Stimulated activated CD4-positive, alpha-beta T cell treated with anti-CD3 and anti-CD28 coated beads, Interleukin-1b, Interleukin-23, amount 100 ng/mL, for 48 hours (primary cell): ENCODE results near the gene SLC16A2.
A peak's percentile ranks its signal among the peaks of the same experiment; 100 is the strongest.
"Not testable (repeated sequence)": the region's sequence is repeated elsewhere in the genome, so short reads cannot be mapped to it uniquely, and the experiment has no call there.

ENCODE experiments used
- DNase-seq: peaks from one replicate; pipeline ENCODE4 v3.0.0-alpha.2; 2020

Gene SLC16A2

DNA sequence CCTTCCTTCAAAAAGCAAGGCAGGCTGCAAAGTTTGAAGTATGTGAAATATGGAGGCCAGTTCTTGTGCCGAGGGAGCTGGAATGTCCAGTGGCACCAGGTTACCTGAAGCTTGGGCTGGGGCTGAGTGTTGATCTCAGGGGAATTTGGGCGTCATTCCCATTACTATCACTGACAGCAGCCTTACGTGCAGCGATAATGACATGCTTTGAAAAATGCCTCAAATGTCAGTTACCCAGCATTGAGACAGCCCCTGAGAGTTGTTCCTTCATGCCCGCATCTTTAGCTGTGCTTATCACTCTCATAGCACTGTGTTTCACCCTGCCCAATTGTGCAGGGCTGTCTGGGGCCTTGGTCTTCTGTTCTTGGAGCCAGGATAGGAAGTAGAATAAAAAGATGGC lies 27.4 kb downstream of the SLC16A2 start:
- DNase-seq = no peak

DNA sequence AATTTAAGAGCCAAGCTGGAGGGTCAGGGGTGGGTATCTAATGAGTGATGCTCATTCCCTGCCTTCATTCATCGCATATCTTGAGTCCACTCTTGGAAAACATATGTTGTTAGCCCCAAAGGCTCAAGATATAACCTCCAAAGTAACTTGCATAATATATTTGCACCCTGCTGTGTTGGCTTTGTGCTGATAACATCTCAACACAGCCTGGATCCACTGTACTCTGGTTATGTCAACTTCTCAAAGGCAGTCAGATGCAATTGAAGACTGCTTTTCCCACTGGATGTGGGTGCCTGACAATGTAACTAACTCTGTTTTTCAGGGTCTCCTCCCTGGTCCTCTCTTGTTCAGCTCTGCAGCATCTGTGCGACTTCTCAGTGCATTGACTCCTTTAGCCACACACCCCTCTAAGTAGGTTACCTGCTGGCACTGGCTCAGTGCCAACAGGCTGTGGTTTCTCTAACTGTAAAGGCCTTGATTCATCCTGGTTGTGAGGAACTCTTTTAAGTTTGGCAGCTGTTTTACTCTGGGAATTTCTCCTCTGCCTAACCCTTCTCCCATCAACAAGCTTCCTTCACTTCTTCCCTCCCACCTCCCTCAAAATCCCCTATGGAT lies 28.1 kb downstream of the SLC16A2 start:
- peak; percentile 41 for DNase-seq

DNA sequence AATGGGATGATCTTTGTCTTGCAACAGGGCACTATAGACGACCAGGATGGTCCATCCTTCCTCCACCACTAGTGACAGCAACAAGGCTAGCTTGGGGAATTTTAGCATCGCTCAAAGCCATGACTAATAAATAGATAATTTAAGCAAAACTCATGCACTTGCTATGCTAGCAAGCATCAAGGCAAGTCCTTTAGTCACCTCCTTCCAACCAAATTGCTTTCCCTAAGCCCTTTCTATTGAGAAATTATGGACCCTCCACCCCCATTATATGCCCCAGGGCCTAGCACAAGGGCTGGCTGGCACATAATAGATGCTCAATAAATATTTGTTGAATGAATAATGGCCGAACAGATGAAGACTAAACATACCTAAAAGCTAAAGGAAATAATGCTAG lies 28.6 kb downstream of the SLC16A2 start:
- no peak for DNase-seq

DNA sequence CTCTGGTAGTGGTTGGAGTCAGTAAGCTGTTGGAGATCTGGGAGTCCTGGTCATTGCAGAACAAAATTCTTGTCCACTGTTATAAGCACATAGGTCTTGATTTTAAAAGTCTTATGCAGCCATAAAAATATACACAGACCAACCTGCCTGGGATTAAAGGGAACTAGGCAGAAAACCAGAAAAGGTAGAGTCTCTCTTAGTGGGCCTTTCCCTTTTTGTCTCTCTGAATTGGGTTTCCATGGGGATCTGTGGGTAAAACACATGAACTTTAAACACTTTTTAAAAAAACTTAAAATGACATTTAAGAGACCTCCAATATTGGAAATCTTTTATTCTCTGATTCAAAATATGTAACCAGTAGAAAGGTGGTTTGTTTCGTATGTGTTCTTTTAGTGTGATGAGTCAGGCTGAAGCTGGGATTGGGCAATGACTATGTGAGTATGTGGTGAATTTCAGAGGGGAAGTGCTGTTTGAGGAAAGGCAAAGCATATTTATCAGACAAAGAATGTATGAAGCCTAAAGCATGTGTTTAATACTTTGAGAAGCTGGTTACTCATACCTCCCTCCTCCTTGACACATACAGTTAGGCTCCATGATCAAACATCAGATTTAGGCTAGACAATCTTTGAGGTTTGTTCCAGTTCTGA lies 29.6 kb downstream of the SLC16A2 start:
- DNase-seq = peak; percentile 36

DNA sequence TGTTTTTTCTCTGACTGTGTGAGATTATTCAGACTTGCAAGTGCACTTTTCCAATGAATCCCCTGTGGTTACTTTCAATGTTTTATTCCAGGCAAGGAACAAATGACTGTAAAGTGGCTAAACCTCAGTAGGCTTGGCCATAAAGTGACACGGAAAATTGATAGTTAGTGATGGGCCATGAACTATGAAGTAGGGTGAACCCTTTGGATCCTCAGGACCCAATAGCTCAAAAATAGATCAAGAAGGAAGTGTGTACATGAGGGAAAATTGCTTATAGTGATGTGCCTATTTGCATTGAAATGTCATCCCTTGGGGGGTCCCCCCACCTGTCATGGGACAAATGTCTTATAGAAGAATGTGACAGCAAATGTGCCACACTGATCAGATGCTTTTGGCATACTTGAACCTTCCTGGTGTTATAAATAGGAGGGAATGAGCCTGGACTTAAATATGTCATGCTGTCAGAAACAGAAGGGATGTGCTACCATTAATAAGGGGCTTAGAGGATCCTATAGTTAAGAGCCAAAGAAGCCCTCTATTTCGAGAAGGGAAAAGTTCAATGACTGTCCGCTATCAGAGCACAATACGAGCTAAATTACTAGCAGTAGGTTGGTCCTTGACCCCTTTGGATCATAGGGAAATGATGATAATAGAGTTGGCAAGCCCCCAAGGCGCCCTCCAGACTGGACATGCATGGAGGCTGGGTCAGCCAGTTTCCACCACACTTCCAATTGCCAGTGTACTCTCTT lies 30.3 kb downstream of the SLC16A2 start:
- DNase-seq = no peak

DNA sequence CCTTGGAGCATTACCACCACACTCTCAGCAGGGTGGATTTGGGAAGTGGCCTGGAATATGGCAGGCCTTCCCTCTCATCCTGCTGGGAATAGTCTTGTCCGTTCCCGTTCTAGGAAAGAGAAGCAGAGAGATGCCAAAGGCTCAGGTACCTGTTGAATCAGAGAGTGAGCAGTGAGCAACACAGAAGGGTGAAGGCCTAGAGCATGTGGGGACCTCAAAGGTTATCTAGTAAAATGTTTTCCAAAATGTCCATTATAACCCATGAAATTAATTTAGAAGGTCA lies 30.8 kb downstream of the SLC16A2 start:
- DNase-seq = no peak

DNA sequence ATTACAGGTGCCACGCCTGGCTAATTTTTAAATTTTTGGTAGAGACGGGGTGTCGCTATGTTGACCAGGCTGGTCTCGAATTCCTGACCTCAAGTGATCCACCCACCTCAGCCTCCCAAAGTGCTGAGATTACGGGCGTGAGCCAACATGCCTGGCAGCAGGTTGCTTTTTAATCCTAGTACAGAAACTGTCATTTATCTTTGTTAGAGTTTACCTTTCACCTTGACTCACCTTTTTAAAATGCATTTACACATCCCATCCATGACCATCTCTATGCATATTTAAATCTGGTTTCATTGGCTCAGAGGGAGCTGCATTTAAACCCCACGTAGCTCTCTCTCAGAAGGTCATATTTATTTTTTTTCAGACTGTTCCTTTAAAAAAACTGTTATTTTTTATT lies 31.9 kb downstream of the SLC16A2 start:
- DNase-seq = no peak

DNA sequence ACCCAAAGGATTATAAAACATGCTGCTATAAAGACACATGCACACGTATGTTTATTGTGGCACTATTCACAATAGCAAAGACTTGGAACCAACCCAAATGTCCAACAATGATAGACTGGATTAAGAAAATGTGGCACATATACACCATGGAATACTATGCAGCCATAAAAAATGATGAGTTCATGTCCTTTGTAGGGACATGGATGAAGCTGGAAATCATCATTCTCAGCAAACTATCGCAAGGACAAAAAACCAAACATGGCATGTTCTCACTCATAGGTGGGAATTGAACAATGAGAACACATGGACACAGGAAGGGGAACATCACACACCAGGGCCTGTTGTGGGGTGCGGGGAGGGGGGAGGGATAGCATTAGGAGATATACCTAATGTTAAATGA lies 32.9 kb downstream of the SLC16A2 start:
- DNase-seq = not testable (repeated sequence)

DNA sequence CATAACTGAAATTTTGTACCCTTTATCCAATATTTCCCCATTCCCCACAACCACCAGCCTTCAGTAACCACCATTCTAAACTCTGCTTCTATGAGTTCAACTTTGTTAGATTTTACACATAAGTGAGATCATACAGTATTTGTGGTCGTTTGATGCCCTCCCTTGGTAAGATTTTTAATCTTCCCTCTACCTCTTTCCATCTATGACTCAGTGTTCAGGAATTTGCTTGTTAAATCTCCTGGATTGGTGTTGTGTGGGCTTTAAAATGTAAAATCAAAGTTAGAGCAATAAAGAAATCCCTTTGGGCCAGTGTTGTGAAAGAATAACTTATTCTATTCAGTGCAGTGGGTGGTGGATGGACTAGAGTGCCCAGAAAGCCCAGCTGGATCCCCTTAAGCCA lies 37.4 kb downstream of the SLC16A2 start:
- no peak for DNase-seq

DNA sequence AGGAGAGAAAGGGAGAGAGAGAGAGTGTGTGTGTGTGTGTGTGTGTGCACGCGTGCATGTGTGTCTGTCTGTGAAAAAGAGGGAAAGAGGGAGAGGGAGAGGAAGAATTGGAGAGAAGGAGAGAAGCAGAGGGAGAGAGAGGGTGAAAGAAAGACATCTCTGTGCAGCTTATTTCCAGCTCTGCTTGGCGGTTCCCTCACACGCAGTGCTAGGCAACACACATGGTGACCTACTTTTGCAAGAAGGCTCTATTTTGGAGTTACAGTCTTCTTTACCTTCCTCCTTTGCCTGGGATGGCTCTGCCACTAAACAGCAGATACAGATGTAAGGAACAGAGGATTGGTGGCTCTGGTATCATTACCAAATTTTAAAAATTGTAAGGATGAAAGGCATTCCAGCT lies 40.1 kb downstream of the SLC16A2 start:
- DNase-seq = no peak

DNA sequence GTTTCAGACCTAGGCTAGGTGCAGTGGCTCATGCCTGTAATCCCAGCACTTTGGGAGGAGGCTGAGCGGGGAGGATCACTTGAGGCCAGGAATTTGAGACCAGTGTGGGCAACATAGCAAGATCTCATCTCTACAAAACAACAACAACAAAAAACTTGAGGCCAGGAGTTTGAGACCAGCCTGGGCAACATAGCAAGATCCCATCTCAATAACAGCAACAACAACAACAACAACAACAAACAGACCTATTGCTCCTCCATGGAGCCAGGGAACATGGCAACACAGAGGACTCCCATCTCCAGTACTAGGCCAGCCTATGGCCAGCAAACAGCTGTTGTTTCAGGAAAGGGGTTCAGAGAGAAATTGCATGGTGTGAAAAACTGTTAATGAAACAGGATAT lies 43.4 kb downstream of the SLC16A2 start:
- DNase-seq = no peak

DNA sequence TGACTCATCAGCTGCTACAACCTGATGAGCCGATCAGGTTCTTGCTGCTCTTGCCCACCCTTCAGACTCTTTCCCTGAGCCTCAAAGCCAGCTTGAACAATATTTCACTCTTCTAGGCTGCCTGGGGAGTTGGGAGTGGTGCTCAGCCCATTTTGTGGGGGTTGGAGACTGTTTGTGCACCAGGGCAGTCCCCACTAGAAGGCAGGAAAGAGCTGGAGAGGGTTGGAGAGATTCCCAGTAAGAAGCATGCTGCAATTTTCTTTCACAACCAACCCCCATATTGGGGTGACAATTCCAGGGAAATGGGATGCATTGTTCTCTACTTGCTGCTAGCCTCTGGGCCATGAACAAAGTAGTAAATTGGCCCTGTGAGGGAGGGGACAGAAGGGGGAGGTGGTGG lies 44.1 kb downstream of the SLC16A2 start:
- DNase-seq = no peak

DNA sequence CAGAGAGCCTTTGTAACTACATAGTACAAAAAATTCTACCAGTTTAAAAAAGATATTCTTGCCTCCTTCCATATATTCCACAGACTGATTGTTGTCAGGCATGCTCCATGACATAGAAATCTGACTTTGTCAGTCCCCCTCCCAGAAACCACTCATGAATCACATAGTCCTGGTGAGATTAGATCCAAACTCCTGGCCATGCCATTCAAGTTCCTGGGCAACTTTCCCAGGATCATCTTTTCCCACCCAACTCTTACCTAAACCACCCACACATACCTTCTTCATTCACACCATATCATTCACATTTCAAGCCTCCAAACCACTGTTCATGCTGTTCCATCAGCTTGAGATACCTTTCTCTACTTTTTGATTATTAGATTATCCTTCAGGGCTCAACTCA lies 46.4 kb downstream of the SLC16A2 start:
- no peak for DNase-seq

DNA sequence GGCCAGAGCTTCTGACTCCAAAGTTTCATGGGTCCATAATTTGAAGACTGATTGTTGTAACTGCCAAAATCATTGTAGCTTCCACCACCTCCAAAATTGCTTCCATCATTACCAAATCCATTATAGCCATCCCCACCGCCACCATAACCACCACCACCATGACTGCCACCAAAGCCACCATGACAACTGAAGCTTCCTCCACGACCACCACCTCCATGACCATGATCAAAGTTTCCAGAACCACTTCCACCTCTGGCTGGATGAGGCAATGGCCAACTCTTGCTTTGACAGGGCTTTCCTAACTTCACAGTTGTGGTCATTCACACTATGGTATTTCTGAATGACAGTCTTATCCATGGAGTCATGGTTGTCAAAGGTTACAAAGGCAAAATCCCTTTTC lies 51.8 kb downstream of the SLC16A2 start:
- DNase-seq = not testable (repeated sequence)

DNA sequence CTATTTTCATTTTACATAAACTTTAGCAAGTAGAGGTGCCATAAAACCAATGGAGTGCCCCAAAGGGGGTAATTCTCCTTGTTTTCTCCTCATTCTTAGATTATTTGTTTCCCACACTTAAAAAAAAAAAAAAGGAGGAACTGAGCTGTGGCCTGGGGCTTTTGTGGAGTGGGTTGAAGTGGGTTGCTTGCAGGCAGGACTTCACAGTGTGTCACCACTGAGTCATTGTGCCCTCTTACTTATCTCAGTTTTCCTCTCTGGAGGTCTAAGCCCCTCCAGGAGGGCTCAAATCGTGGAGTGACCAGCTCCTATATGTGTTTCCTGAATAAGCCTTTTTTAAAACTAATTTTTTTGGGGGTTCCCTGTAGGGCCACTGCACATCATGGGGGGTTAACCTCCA lies 69.0 kb downstream of the SLC16A2 start:
- DNase-seq = no peak

DNA sequence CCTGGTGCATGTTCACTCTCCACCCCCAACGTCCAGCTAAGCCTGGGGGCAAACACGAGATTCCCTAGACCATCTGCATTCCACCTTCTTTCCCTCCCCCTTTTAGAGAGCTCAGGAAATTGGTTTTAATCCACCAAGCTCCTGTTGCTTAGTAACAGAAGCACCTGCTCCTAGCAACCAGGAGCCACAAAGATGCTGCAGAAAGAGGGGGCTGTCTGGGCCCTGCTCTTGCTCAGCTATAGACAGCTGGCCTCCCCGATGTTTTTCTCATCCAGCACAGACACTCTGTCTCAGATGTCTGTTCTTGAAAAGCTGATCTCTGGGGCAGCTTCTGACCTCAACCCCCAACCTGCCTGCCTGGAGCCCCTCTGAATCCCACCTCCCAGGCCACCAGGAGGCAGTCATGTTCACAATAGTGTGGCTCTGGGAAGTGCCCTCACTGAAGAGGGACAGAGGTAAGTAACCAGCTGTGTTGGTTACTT lies 71.5 kb downstream of the SLC16A2 start:
- peak; percentile 3 for DNase-seq

DNA sequence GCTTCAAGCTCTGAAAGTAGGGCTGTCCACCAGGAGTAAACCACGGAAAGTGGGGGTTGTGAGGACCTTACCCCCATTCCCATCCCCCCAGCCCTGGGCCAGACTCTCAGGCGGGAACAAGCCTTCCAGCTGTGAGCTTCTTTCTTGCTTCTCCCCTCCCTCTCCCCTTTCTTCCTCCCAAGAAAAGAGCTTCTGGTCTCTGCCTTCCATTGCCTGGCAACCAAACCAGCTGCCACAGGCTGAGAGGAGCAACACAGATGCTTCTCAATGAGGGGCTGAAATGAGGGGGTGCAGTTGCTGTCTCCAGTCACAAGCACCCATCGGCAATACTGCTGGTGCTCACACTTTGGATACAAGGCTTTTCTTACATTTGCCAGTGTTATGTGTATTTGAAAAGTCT lies 72.5 kb downstream of the SLC16A2 start:
- no peak for DNase-seq

DNA sequence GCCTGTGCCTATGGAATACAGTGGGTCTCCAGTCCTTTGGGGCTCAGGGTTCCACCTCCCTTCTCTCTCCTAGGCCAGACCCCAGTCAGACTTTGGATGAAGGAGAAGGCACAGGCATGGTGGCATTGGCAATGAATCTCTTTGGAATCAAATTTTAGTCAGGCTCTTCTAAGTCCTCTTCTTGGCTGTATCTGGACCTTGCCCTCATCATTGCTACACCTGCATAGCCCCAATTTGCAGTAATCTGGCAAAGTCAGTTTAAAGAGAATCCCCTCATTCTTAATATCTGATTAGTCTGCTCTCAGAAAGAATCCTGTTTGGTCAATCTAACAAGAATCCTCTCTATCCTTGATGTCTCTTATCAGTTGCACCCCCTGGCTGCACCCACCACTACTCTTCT lies 77.6 kb downstream of the SLC16A2 start:
- no peak for DNase-seq

DNA sequence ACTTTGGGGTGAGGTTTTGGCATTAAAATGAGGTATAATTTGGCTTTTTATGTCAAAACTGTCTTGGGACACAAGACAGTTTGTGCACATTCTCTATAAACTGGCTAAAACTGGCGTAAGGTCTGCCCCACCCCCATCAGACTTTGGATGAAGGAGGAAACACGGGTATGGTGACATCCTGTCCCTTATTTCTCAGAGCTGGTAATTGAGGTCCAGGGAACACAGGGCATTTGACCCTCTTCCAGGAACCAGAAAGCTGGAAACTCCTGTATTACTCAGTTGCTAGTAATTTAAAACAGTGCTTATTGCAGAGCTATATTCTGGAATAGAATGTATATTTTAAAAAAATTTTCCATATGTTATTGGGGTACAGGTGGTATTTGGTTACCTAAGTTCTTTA lies 78.8 kb downstream of the SLC16A2 start:
- DNase-seq = no peak

DNA sequence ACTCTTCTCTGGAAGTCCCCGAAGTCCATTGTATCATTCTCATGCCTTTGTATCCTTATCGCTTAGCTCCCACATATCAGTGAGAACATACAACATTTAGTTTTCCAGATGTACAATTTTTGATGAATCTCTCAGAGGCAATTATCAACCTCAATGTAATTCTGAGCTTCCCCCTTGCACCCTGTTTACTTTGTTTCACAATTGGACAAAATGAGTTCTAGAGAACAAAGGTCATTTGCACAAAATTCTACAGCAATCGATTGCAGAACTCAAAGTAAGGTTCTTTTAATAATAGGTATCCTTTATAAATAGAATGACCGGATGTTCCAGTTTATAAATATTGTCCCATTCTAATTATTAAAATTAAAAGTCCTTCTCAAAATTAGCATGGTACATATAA lies 79.3 kb downstream of the SLC16A2 start:
- no peak for DNase-seq

DNA sequence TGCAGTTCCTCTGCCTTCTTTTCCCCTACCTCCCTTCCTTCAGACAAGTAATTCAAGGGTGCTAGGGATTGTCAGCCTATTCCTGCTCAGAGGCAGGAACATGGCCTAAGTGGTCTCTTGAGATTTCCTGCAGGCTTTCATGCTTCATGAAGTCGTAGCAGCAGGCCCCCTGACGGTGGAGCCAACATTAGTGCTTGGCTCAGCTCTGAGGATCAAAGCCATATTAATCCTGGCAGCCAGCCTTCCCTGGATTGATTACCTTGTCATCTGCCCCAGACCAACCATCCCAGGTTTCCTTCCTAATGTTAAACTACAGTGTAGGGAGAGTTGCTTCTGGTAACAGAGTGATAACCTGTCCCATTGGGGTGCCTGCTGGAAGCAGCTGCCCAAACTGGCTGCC lies 84.1 kb downstream of the SLC16A2 start:
- no peak for DNase-seq

DNA sequence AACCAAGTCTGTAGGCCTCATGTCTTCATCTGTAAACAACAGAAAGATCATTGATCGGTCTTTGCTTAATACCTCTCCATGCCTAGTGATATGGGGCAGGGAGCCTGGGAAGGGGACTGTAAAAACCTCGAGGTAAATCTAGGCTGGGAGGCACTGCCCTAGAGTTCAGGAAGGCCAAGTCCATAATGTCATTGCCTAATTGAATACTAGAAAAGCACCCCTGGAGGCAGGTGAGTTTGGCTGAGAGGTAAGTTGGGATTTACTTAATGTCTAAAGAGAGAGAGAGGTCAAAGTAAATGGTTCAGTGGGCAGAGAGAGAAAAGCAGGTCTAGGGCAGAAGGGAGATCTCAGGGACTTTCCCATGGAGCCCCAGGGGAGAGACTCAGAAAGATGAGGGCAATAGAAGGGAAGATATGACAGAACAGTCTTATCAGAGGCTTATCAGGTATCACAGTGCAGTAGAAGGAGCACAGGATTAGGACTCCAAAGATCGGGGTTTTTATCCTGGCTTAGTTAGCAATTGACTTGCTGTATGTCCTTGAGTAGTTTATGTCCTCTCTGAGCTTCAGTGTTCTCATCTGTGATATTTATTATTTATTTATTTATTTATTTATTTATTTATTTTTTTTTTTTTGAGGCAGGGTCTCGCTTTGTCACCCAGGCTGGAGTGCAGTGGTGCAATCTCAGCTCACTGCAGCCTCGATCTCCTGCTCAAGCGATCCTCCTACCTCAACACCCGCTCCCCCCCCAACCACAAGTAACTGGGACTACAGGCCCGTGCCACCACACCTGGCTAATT lies 85.2 kb downstream of the SLC16A2 start:
- DNase-seq = no peak

DNA sequence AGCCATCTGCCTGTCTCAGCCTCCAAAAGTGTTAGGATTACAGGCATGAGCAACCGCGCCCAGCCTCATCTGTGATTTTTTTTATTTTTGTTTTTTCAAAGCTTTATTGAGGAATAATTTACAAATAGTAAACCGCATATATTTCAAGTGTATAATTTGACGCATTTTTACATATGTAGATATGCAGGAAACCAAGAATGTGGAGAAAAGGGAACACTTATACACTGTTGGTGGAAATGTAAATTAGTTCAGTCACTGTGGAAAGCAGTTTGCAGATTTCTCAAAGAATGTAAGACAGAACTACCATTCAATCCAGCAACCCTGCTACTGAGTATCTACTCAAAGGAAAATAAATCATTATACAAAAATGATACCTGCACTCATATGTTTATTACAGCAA lies 85.9 kb downstream of the SLC16A2 start:
- DNase-seq = no peak

DNA sequence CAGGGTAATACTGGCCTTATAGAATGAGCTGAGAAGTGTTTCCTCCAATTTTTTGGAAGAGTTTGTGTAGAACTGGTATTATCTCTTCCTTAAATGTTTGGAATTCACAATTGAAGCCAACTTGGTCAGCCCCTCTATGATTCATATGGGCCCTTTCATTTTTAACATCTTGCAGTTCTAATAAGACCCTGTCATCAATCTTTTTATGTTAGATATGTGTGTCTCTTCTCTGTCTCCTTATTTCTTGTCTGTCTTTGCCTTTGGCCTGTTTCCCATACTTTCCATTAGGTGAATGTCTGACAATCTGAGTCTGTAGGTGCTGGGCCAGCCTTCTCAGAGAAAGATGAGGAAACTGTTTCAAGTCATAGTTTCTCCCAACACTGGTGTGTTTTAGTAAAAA lies 88.7 kb downstream of the SLC16A2 start:
- DNase-seq = no peak
